Measurements from ENCODE around the gene KISS1. TPM values are rescaled to one million over a fixed set of nuclear protein-coding genes. Genes with fewer than 3 reads are reported as not detected.

Gene KISS1
- total and polyA plus RNA-seq, 2 experiments from 2014 or later = 2.0 to 12.9 TPM

GRCh38 chr1:204232526-204232925 is 36.2 kb upstream of the KISS1 start:
- no peak overlapping the region for H3K4me2 ChIP-seq
- H4K20me1 ChIP-seq (ENCODE audit: insufficient read depth, poor library complexity, severe bottlenecking) = no peaks in the 10 kb centered on the region
- no peaks in the 10 kb centered on the region for H3K9me3 ChIP-seq (ENCODE audit: low read depth)
- H3K4me3 ChIP-seq = no peak overlapping the region
- no peak for DNase-seq (ENCODE audit: low spot score)
- no peaks in the 10 kb centered on the region for H3K9me2 ChIP-seq (replicated peaks; ENCODE audit: insufficient read depth)
- no peak overlapping the region for H3K27ac ChIP-seq
- H3K4me1 ChIP-seq (ENCODE audit: insufficient read depth) = no peaks in the 10 kb centered on the region
- no peaks in the 10 kb centered on the region for H3K36me3 ChIP-seq (replicated peaks; ENCODE audit: insufficient read depth, low read depth)
- H3K27me3 ChIP-seq = no peaks in the 10 kb centered on the region
- no peak overlapping the region for H2AFZ ChIP-seq
- no peak for TF ChIP-seq EZH2 (IDR thresholded peaks at IDR 0.05; ENCODE audit: borderline replicate concordance)
- no peak for TF ChIP-seq CTCF (IDR thresholded peaks at IDR 0.05; ENCODE audit: poor library complexity)
- no peak for TF ChIP-seq EZH2phosphoT487 (IDR thresholded peaks at IDR 0.05; ENCODE audit: low read depth, severe bottlenecking, unreplicated experiment)
- no peaks in the 10 kb centered on the region for H3K79me2 ChIP-seq

GRCh38 chr1:204230211-204230610 is 33.9 kb upstream of the KISS1 start:
- Histone ChIP-seq H3K27ac (no peak overlapping the region), H3K79me2 (no peaks in the 10 kb centered on the region), H3K9me3 (ENCODE audit: low read depth) (no peaks in the 10 kb centered on the region), H3K4me2 (no peak overlapping the region), H3K4me1 (ENCODE audit: insufficient read depth) (peaks cover 14% of the 10 kb centered on the region), H3K4me3 (no peak overlapping the region), H4K20me1 (ENCODE audit: insufficient read depth, poor library complexity, severe bottlenecking) (no peaks in the 10 kb centered on the region), H3K36me3 (replicated peaks; ENCODE audit: insufficient read depth, low read depth) (no peaks in the 10 kb centered on the region), H3K9me2 (replicated peaks; ENCODE audit: insufficient read depth) (no peaks in the 10 kb centered on the region), H3K27me3 (no peaks in the 10 kb centered on the region), H2AFZ (no peak overlapping the region)
- WGBS (ENCODE audit: low lambda C conversion rate, missing lambda C conversion rate) = 98% methylated on average over 14 of the region's 14 CpGs
- TF ChIP-seq CTCF (IDR thresholded peaks at IDR 0.05; ENCODE audit: poor library complexity) = no peak
- no peak for TF ChIP-seq EZH2phosphoT487 (IDR thresholded peaks at IDR 0.05; ENCODE audit: low read depth, severe bottlenecking, unreplicated experiment)
- no peak for TF ChIP-seq EZH2 (IDR thresholded peaks at IDR 0.05; ENCODE audit: borderline replicate concordance)
- no peak for DNase-seq (ENCODE audit: low spot score)

GRCh38 chr1:204228896-204229295 is 32.6 kb upstream of the KISS1 start:
- no peak for DNase-seq (ENCODE audit: low spot score)
- Histone ChIP-seq H3K9me3 (ENCODE audit: low read depth) (no peaks in the 10 kb centered on the region), H3K4me1 (ENCODE audit: insufficient read depth) (peaks cover 14% of the 10 kb centered on the region), H3K27me3 (no peaks in the 10 kb centered on the region), H3K27ac (no peak overlapping the region), H3K36me3 (replicated peaks; ENCODE audit: insufficient read depth, low read depth) (no peaks in the 10 kb centered on the region), H3K79me2 (no peaks in the 10 kb centered on the region), H3K4me2 (no peak overlapping the region), H2AFZ (no peak overlapping the region), H3K9me2 (replicated peaks; ENCODE audit: insufficient read depth) (no peaks in the 10 kb centered on the region), H4K20me1 (ENCODE audit: insufficient read depth, poor library complexity, severe bottlenecking) (no peaks in the 10 kb centered on the region), H3K4me3 (no peak overlapping the region)
- WGBS (ENCODE audit: low lambda C conversion rate, missing lambda C conversion rate) = 98% methylated on average over 13 of the region's 13 CpGs
- TF ChIP-seq EZH2phosphoT487 (IDR thresholded peaks at IDR 0.05; ENCODE audit: low read depth, severe bottlenecking, unreplicated experiment) (no peak), CTCF (IDR thresholded peaks at IDR 0.05; ENCODE audit: poor library complexity) (no peak), EZH2 (IDR thresholded peaks at IDR 0.05; ENCODE audit: borderline replicate concordance) (no peak)

All from hepatocyte (in vitro differentiated cells).